HepG2 (cell line): Measurements from ENCODE around the gene DSG4. TPM values are rescaled to one million over a fixed set of nuclear protein-coding genes. Genes with fewer than 3 reads are reported as not detected.

Experiments used
- ASH2L ChIP-seq: fragments of 300-600, 200-600 bp; sonication (generic); IDR thresholded peaks from 2 replicates; pipeline ENCODE4 v1.7.0; 2017; ENCODE audit warnings: low read depth, mild to moderate bottlenecking, moderate library complexity, mixed read lengths, low read length; ENCODE audit not compliant: insufficient read length
- ATM ChIP-seq: fragments of 450-650 bp; IDR thresholded peaks from 2 replicates; pipeline ENCODE4 v1.7.1; 2017; ENCODE audit warnings: mild to moderate bottlenecking, borderline replicate concordance
- CBX1 ChIP-seq: IDR thresholded peaks from one replicate; pipeline ENCODE4 v1.6.1; 2016; ENCODE audit warnings: antibody characterized with exemption, low read depth
- CHD4 ChIP-seq: fragments of 200-600 bp; sonication (generic); IDR thresholded peaks from 2 replicates; pipeline ENCODE4 v1.7.0; 2017; ENCODE audit warnings: mild to moderate bottlenecking, low read length, borderline replicate concordance
- ERF ChIP-seq: IDR thresholded peaks from 2 replicates; pipeline ENCODE4 v1.6.1; 2018; ENCODE audit warnings: missing biosample characterization, missing genetic modification reagents
- FOXA1 ChIP-seq, 2 experiments: fragments of 450-650 bp in 1 of 2; sonication (generic) in 1 of 2; formaldehyde crosslinking in 1 of 2; IDR thresholded peaks; 2 replicates each; pipeline versions ENCODE4 v1.4.0 to v1.6.1; 2016 to 2020; ENCODE audit warnings: missing genetic modification reagents in 1 of 2
- FOXJ3 ChIP-seq: sonication (generic); formaldehyde crosslinking; IDR thresholded peaks from 2 replicates; pipeline ENCODE4 v1.4.0; 2020; ENCODE audit warnings: missing genetic modification reagents, mild to moderate bottlenecking, borderline replicate concordance
- GZF1 ChIP-seq: sonication (generic); formaldehyde crosslinking; IDR thresholded peaks from 2 replicates; pipeline ENCODE4 v1.5.1; 2020; ENCODE audit warnings: mild to moderate bottlenecking, missing genetic modification reagents
- HDAC1 ChIP-seq: sonication (generic); formaldehyde crosslinking; IDR thresholded peaks from 2 replicates; pipeline ENCODE4 v1.5.1; 2020; ENCODE audit warnings: mild to moderate bottlenecking, missing genetic modification reagents
- HMGA1 ChIP-seq: sonication (generic); formaldehyde crosslinking; conservative IDR thresholded peaks from 2 replicates; pipeline ENCODE4 v1.4.0; 2020; ENCODE audit warnings: missing genetic modification reagents
- KDM4B ChIP-seq: sonication (generic); formaldehyde crosslinking; IDR thresholded peaks from 2 replicates; pipeline ENCODE4 v1.4.0; 2020; ENCODE audit warnings: missing genetic modification reagents
- NR2F1 ChIP-seq, 2 experiments: fragments of 450-650 bp in 1 of 2; formaldehyde crosslinking in 1 of 2; IDR thresholded peaks; 2 replicates each; pipeline versions ENCODE4 v1.5.0 to v1.6.1; 2016 to 2020; ENCODE audit warnings: mild to moderate bottlenecking in 1 of 2, missing compliant biosample characterization in 1 of 2, missing genetic modification reagents in 1 of 2, moderate library complexity in 1 of 2
- PITX1 ChIP-seq: sonication (generic); formaldehyde crosslinking; IDR thresholded peaks from 2 replicates; pipeline ENCODE4 v1.5.1; 2020; ENCODE audit warnings: mild to moderate bottlenecking, missing genetic modification reagents
- RXRB ChIP-seq: IDR thresholded peaks from 2 replicates; pipeline ENCODE4 v1.6.1; 2016; ENCODE audit warnings: borderline replicate concordance, missing genetic modification reagents, missing compliant biosample characterization
- SAP130 ChIP-seq: IDR thresholded peaks from 2 replicates; pipeline ENCODE4 v1.6.1; 2016; ENCODE audit warnings: low read depth
- SETDB1 ChIP-seq: sonication (generic); formaldehyde crosslinking; IDR thresholded peaks from 2 replicates; pipeline ENCODE4 v1.5.1; 2020; ENCODE audit warnings: missing genetic modification reagents, mild to moderate bottlenecking, borderline replicate concordance
- SKI ChIP-seq: fragments of 450-650 bp; IDR thresholded peaks from one replicate; pipeline ENCODE4 v1.6.1; 2018; ENCODE audit warnings: mild to moderate bottlenecking; ENCODE audit not compliant: partially characterized antibody
- SOX5 ChIP-seq: IDR thresholded peaks from 2 replicates; pipeline ENCODE4 v1.6.1; 2016; ENCODE audit warnings: borderline replicate concordance
- SRY ChIP-seq: sonication (generic); formaldehyde crosslinking; IDR thresholded peaks from 2 replicates; pipeline ENCODE4 v1.8.0; 2022; ENCODE audit warnings: mild to moderate bottlenecking, missing genetic modification reagents
- SSRP1 ChIP-seq: IDR thresholded peaks from 2 replicates; pipeline ENCODE4 v1.6.1; 2016; ENCODE audit warnings: control low read depth
- TARDBP ChIP-seq: sonication (generic); formaldehyde crosslinking; IDR thresholded peaks from 2 replicates; pipeline ENCODE4 v1.8.0; 2022; ENCODE audit warnings: mild to moderate bottlenecking, missing genetic modification reagents
- ZNF605 ChIP-seq: sonication (generic); formaldehyde crosslinking; IDR thresholded peaks from 2 replicates; pipeline ENCODE4 v1.8.0; 2022; ENCODE audit warnings: mild to moderate bottlenecking, missing genetic modification reagents
- polyA plus RNA-seq, 8 experiments: library from polyadenylated mRNA; depleted of rRNA in 3 of 8; stranded (reverse) in 7 of 8; unstranded in 1 of 8; fragments of >200 nt; fragmentation: Illumina TruSeq in 4 of 8; extraction: Trizol in 4 of 8; gene quantifications; 2 replicates each; pipeline versions ENCODE4 v1.2.1 to v1.2.3, GENCODE V29; 2011 to 2016; ENCODE audit warnings: low read depth in 4 of 8, missing spikeins in 1 of 8, mixed read lengths in 1 of 8; ENCODE audit not compliant: insufficient read depth in 1 of 8
- total RNA-seq, 5 experiments: library from RNA; depleted of rRNA; stranded (reverse); fragments of >200 nt; fragmentation: Illumina TruSeq; extraction: Trizol; gene quantifications; 2 replicates each; pipeline ENCODE4 v1.2.3, GENCODE V29; 2016; ENCODE audit warnings: low read depth in 1 of 5
- TF ChIP-seq, protein P1 (sequence below): sonication (generic); formaldehyde crosslinking; IDR thresholded peaks from 2 replicates; pipeline ENCODE4 v1.8.0; 2022; ENCODE audit warnings: low read depth, missing genetic modification reagents
- TF ChIP-seq, protein P2 (sequence below): sonication (generic); formaldehyde crosslinking; conservative IDR thresholded peaks from 2 replicates; pipeline ENCODE4 v1.4.0; 2020; ENCODE audit warnings: missing genetic modification reagents
- TF ChIP-seq, protein P3 (sequence below): sonication (generic); formaldehyde crosslinking; IDR thresholded peaks from 2 replicates; pipeline ENCODE4 v1.4.0; 2020; ENCODE audit warnings: missing genetic modification reagents

The DSG4 gene
- total and polyA plus RNA-seq, 2 of the 13 experiments (the other 11 are each of a cell fraction or from before 2014, with no cell fraction given): 0.07 TPM; not detected in 1

DNA sequence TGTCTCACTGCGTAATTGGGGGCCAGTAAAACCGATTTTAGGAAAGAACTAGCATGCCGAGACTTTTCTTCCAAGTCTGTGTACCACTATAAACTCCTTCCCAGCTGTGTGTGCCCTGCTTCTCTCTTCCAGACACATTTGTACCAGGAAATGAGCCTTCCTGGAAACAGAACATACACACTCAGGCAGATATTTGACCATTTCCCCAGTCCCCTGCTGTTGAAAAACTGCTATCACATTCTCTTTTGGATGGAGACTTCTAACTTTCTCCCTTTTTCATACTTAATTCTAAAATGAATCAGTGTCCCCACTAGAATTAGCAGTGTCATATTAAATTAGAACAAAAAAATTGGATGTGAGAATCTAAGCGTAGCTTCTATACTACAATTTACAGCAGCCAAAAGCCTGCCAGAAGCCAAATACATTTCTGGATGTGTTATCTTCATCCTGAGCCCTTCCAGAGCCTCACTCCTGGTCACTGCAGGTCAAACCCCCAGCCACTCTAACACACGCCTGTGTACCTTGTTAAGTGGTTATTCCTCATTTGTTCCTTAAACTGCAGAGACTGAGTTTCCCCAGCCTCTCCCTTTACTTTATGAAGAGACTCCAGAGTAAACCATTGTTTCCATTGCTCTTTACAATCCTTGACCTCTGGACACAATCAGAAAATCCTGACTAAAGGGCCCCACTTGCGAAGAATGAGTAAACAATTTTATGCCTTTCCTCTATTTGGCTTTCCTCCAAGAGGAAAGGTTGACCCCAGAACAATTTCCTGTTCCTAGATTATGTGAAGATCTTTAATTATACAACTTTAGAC lies 20.4 kb downstream of the DSG4 start (continued):
- TF ChIP-seq NR2F1 (CRISPR knock-in tag; IDR thresholded peaks at IDR 0.05) (peak; percentile 81 to 90), SKI (peak; percentile 45), CHD4 (0 out of 2 replicates have a peak, but pooled peaks have one; percentile 2), ERF (CRISPR knock-in tag) (peak; percentile 42; the same call in 1 of the 2 replicates), SAP130 (CRISPR knock-in tag) (peak; percentile 67), ASH2L (peak; percentile 91), ZNF605 (0 out of 2 replicates have a peak, but pooled peaks have one; percentile 24), SRY (CRISPR knock-in tag) (no peak), FOXJ3 (CRISPR knock-in tag) (peak; percentile 88; the same call in 1 of the 2 replicates), SOX5 (CRISPR knock-in tag) (peak; percentile 95), KDM4B (CRISPR knock-in tag) (no peak), RXRB (CRISPR knock-in tag) (peak; percentile 99), HDAC1 (peak; percentile 64), PITX1 (CRISPR knock-in tag) (0 out of 2 replicates have a peak, but pooled peaks have one; percentile 44), ATM (no peak), FOXA1 (IDR thresholded peaks at IDR 0.05) (no peak), FOXA1 (CRISPR knock-in tag; IDR thresholded peaks at IDR 0.05) (peak; percentile 58; the same call in 1 of the 2 replicates), GZF1 (CRISPR knock-in tag) (peak; percentile 85), CBX1 (no peak), SSRP1 (CRISPR knock-in tag) (no peak), HMGA1 (CRISPR knock-in tag) (no peak), SETDB1 (no peak), TARDBP (CRISPR knock-in tag) (0 out of 2 replicates have a peak, but pooled peaks have one; percentile 39)
- TF ChIP-seq, protein P1, sequence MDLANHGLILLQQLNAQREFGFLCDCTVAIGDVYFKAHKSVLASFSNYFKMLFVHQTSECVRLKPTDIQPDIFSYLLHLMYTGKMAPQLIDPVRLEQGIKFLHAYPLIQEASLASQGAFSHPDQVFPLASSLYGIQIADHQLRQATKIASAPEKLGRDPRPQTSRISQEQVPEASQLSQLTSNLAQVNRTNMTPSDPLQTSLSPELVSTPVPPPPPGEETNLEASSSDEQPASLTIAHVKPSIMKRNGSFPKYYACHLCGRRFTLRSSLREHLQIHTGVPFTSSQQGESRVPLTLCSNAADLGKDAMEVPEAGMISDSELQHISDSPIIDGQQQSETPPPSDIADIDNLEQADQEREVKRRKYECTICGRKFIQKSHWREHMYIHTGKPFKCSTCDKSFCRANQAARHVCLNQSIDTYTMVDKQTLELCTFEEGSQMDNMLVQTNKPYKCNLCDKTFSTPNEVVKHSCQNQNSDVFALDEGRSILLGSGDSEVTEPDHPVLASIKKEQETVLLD: no peak
- TF ChIP-seq, protein P2, sequence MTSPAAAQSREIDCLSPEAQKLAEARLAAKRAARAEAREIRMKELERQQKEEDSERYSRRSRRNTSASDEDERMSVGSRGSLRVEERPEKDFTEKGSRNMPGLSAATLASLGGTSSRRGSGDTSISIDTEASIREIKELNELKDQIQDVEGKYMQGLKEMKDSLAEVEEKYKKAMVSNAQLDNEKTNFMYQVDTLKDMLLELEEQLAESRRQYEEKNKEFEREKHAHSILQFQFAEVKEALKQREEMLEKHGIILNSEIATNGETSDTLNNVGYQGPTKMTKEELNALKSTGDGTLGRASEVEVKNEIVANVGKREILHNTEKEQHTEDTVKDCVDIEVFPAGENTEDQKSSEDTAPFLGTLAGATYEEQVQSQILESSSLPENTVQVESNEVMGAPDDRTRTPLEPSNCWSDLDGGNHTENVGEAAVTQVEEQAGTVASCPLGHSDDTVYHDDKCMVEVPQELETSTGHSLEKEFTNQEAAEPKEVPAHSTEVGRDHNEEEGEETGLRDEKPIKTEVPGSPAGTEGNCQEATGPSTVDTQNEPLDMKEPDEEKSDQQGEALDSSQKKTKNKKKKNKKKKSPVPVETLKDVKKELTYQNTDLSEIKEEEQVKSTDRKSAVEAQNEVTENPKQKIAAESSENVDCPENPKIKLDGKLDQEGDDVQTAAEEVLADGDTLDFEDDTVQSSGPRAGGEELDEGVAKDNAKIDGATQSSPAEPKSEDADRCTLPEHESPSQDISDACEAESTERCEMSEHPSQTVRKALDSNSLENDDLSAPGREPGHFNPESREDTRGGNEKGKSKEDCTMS: no peak
- TF ChIP-seq, protein P3, sequence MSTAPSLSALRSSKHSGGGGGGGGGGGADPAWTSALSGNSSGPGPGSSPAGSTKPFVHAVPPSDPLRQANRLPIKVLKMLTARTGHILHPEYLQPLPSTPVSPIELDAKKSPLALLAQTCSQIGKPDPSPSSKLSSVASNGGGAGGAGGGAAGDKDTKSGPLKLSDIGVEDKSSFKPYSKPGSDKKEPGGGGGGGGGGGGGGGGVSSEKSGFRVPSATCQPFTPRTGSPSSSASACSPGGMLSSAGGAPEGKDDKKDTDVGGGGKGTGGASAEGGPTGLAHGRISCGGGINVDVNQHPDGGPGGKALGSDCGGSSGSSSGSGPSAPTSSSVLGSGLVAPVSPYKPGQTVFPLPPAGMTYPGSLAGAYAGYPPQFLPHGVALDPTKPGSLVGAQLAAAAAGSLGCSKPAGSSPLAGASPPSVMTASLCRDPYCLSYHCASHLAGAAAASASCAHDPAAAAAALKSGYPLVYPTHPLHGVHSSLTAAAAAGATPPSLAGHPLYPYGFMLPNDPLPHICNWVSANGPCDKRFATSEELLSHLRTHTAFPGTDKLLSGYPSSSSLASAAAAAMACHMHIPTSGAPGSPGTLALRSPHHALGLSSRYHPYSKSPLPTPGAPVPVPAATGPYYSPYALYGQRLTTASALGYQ: peak; percentile 85
